ENCODE measurements around the gene MPND. TPM values are rescaled to one million over a fixed set of nuclear protein-coding genes. Genes with fewer than 3 reads are reported as not detected.

Gene MPND
- total RNA-seq, 2 experiments from 2014 or later: 7.2 to 19.1 TPM

GRCh38 chr19:4378886-4379285 lies 35.5 kb downstream of the MPND start:
- intact Hi-C loops (cut with micrococcal nuclease; ENCODE audit: unreplicated experiment): no loop called here
- H3K4me2 ChIP-seq (ENCODE audit: low read length): peak overlapping the region; percentile 88

GRCh38 chr19:4379383-4380253 lies 36.3 kb downstream of the MPND start:
- Histone ChIP-seq H3K9me3 (ENCODE audit: low read length) (no peaks in the 10 kb centered on the region), H3K4me3 (ENCODE audit: low read depth, low read length, poor library complexity, severe bottlenecking) (peak overlapping the region; percentile 47), H3K27ac (ENCODE audit: low read depth, low read length, poor library complexity, severe bottlenecking) (no peak overlapping the region), H3K9me2 (ENCODE audit: insufficient read depth, low read length) (no peaks in the 10 kb centered on the region), H3K79me2 (ENCODE audit: insufficient read depth, low read depth, low read length) (peaks cover 19% of the 10 kb centered on the region; the same call in 1 of the 2 replicates), H3K36me3 (ENCODE audit: insufficient read depth, low read length) (peaks cover 10% of the 10 kb centered on the region; the same call in 1 of the 2 replicates), H3K4me1 (ENCODE audit: insufficient read depth, low read length, poor library complexity, severe bottlenecking) (peaks cover 52% of the 10 kb centered on the region), H3K4me2 (ENCODE audit: low read length) (peak overlapping the region; percentile 88), H2AFZ (ENCODE audit: low read length) (no peak overlapping the region), H4K20me1 (ENCODE audit: insufficient read depth, low read length) (peaks cover 31% of the 10 kb centered on the region)
- POLR2A ChIA-PET: no interaction called here
- DNase-seq (ENCODE audit: low spot score): peak; percentile 16
- CTCF ChIA-PET (ENCODE audit: unreplicated experiment): no interaction called here
- BruUV-seq (replicated peaks): no TSS peak
- intact Hi-C loops (cut with micrococcal nuclease; ENCODE audit: unreplicated experiment): no loop called here
- no peak for TF ChIP-seq CTCF (conservative IDR thresholded peaks at IDR 0.05; ENCODE audit: low read length)

More at GRCh38 chr19:4378886-4379285, 35.5 kb downstream of the MPND start:
- Histone ChIP-seq H3K9me3 (ENCODE audit: low read length) (no peaks in the 10 kb centered on the region), H3K27ac (ENCODE audit: low read depth, low read length, poor library complexity, severe bottlenecking) (no peak overlapping the region), H3K79me2 (ENCODE audit: insufficient read depth, low read depth, low read length) (peaks cover 22% of the 10 kb centered on the region; the same call in 1 of the 2 replicates), H3K4me1 (ENCODE audit: insufficient read depth, low read length, poor library complexity, severe bottlenecking) (peaks cover 54% of the 10 kb centered on the region), H3K9me2 (ENCODE audit: insufficient read depth, low read length) (no peaks in the 10 kb centered on the region), H3K36me3 (ENCODE audit: insufficient read depth, low read length) (peaks cover 6% of the 10 kb centered on the region; the same call in 1 of the 2 replicates), H3K4me3 (ENCODE audit: low read depth, low read length, poor library complexity, severe bottlenecking) (no peak overlapping the region), H4K20me1 (ENCODE audit: insufficient read depth, low read length) (peaks cover 31% of the 10 kb centered on the region), H2AFZ (ENCODE audit: low read length) (no peak overlapping the region)
- ChIA-PET POLR2A (no interaction called here), CTCF (ENCODE audit: unreplicated experiment) (no interaction called here)
- TF ChIP-seq CTCF (conservative IDR thresholded peaks at IDR 0.05; ENCODE audit: low read length) (no peak), EZH2phosphoT487 (IDR thresholded peaks at IDR 0.05; ENCODE audit: borderline replicate concordance, low read depth, low read length) (no peak)
- DNase-seq (ENCODE audit: low spot score): no peak
- no TSS peak for BruUV-seq (replicated peaks)

GRCh38 chr19:4380254-4380727 lies 36.9 kb downstream of the MPND start:
- no TSS peak for BruUV-seq (replicated peaks)
- TF ChIP-seq EZH2phosphoT487 (IDR thresholded peaks at IDR 0.05; ENCODE audit: borderline replicate concordance, low read depth, low read length): no peak
- TF ChIP-seq CTCF (conservative IDR thresholded peaks at IDR 0.05; ENCODE audit: low read length): no peak
- Histone ChIP-seq H3K9me3 (ENCODE audit: low read length) (no peaks in the 10 kb centered on the region), H3K79me2 (ENCODE audit: insufficient read depth, low read depth, low read length) (peaks cover 12% of the 10 kb centered on the region; the same call in 1 of the 2 replicates), H3K4me1 (ENCODE audit: insufficient read depth, low read length, poor library complexity, severe bottlenecking) (peaks cover 45% of the 10 kb centered on the region), H4K20me1 (ENCODE audit: insufficient read depth, low read length) (peaks cover 26% of the 10 kb centered on the region), H3K36me3 (ENCODE audit: insufficient read depth, low read length) (peaks cover 13% of the 10 kb centered on the region; the same call in 1 of the 2 replicates), H3K4me2 (ENCODE audit: low read length) (peak overlapping the region; percentile 88), H3K4me3 (ENCODE audit: low read depth, low read length, poor library complexity, severe bottlenecking) (peak overlapping the region; percentile 47), H2AFZ (ENCODE audit: low read length) (no peak overlapping the region), H3K9me2 (ENCODE audit: insufficient read depth, low read length) (no peaks in the 10 kb centered on the region), H3K27ac (ENCODE audit: low read depth, low read length, poor library complexity, severe bottlenecking) (no peak overlapping the region)
- peak; percentile 43 for DNase-seq (ENCODE audit: low spot score)
- CTCF ChIA-PET (ENCODE audit: unreplicated experiment): no interaction called here
- POLR2A ChIA-PET: no interaction called here
- intact Hi-C loops (cut with micrococcal nuclease; ENCODE audit: unreplicated experiment): no loop called here

Data from OCI-LY7 (cell line).